ENCODE results near the gene LTBP3. TPM values are rescaled to one million over a fixed set of nuclear protein-coding genes. Genes with fewer than 3 reads are reported as not detected.

Gene LTBP3
- total RNA-seq, 4 donors from 2014 or later, result 18.5 to 56.6 (median 35.6) TPM

DNA sequence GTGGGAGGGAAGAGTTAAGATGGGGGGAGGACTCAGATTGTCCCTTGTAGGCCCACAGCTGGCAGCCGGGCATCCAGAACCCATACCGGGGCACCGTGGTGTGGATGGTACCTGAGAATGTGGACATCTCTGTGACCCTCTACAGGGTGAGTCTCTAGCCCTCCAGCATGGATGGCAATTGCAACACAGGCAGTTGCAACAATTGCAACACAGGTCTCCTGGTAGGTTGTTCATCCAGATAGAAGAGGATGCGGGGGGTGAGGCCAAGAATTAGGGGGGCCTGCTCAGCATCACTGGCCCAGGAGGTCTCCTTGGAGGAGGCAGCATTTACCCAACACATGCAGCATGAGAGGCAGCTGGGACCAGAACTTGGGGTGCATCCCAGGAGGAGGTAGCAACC, 21.1 kb upstream of the LTBP3 start:
- H3K4me1 ChIP-seq, result peaks cover 49 to 55% of the 10 kb centered on the region in 2 donors
- TF ChIP-seq POLR2A (IDR thresholded peaks at IDR 0.05), result no peak
- no peak for TF ChIP-seq CTCF (IDR thresholded peaks at IDR 0.05 in 4 of 5, conservative IDR thresholded peaks at IDR 0.05 in 1 of 5)
- in situ Hi-C loops (cut with MboI; ENCODE audit: low sequenced_read_pairs in 4 of 4) (no loop called here), intact Hi-C loops (cut with DNase I; ENCODE audit: low total_unique reads) (loop anchor here (5.0 kb wide), 1 partner anchor 722 kb away; no protein-coding TSS in a partner anchor)
- DNase-seq (peak in 1 of 2 donors; percentile 64), ATAC-seq (no peak)
- no peak overlapping the region for H3K4me3 ChIP-seq
- H3K27me3 ChIP-seq, result no peaks in the 10 kb centered on the region
- peak overlapping the region; percentile 100 for H3K27ac ChIP-seq
- H3K9me3 ChIP-seq, result no peaks in the 10 kb centered on the region
- peaks cover 0 to 44% of the 10 kb centered on the region in 2 donors for H3K36me3 ChIP-seq

DNA sequence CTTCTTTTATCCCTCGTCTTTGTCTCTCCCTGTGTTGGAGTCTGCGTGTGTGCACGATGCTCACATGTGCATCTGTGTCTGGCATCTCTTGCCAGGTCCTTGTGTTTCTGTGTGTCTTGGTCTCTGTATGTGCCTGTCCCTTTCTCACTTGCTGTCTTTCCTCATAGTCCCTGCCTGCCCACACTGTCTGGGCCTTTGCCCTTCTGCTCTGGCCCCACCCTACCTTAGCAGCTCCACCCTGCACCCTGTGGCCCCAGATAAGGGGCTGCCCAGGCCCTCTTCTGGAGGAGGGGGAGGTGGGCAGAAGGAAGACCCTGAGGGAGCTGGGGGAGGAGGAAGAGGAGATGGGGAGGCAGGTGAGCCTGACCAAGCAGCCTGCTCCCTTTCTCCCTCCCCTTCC, 20.5 kb upstream of the LTBP3 start:
- TF ChIP-seq POLR2A (IDR thresholded peaks at IDR 0.05) (peak in 1 of 2 donors; percentile 21), CTCF (IDR thresholded peaks at IDR 0.05 in 4 of 5, conservative IDR thresholded peaks at IDR 0.05 in 1 of 5) (no peak)
- no peak for DNase-seq
- Histone ChIP-seq H3K4me1 (peaks cover 47 to 55% of the 10 kb centered on the region in 2 donors), H3K27me3 (no peaks in the 10 kb centered on the region), H3K9me3 (no peaks in the 10 kb centered on the region), H3K27ac (peak overlapping the region; percentile 100), H3K36me3 (peaks cover 0 to 37% of the 10 kb centered on the region in 2 donors), H3K4me3 (peak overlapping the region in 2 of 4 donors; percentile 65 to 84)
- in situ Hi-C loops (cut with MboI; ENCODE audit: low sequenced_read_pairs in 4 of 4) (no loop called here), intact Hi-C loops (cut with DNase I; ENCODE audit: low total_unique reads) (loop anchor here (5.0 kb wide), 1 partner anchor 721 kb away; no protein-coding TSS in a partner anchor)
- no peak for ATAC-seq

- Histone ChIP-seq H3K27ac (peak overlapping the region; percentile 100), H3K27me3 (no peaks in the 10 kb centered on the region), H3K36me3 (peaks cover 0 to 33% of the 10 kb centered on the region in 2 donors), H3K9me3 (no peaks in the 10 kb centered on the region), H3K4me1 (peaks cover 52 to 61% of the 10 kb centered on the region in 2 donors), H3K4me3 (peak overlapping the region; percentile 65 to 97 (median 80))
- TF ChIP-seq POLR2A (IDR thresholded peaks at IDR 0.05) (no peak), CTCF (IDR thresholded peaks at IDR 0.05 in 4 of 5, conservative IDR thresholded peaks at IDR 0.05 in 1 of 5) (no peak)
- intact Hi-C loops (cut with DNase I; ENCODE audit: low total_unique reads) (loop anchor here (5.0 kb wide), 1 partner anchor 721 kb away; no protein-coding TSS in a partner anchor), in situ Hi-C loops (cut with MboI; ENCODE audit: low sequenced_read_pairs in 4 of 4) (no loop called here)
- no peak for ATAC-seq
- DNase-seq, result no peak
Observed at GRCh38 chr11:65578134-65578533, 20.0 kb upstream of the LTBP3 start.

DNA sequence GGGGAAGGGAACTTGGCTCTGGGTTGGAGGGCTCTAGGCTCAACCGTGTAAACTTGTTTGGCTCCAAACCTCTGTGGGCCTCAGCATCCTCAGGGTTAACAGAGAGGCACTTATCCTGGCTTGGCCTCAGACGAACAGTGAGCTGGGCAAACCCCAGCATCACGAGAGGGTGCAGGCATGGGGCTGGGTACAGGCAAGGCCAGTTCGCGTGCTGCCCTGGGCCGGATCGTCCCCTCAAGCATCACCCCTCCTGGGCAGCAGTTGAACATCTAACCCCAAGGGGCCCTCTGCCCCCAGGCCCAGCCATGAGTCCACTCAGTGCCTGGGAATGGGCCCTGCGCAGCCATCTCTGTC, 19.6 kb upstream of the LTBP3 start:
- Histone ChIP-seq H3K9me3 (no peaks in the 10 kb centered on the region), H3K4me3 (peak overlapping the region; percentile 65 to 97 (median 80)), H3K27ac (peak overlapping the region; percentile 100), H3K36me3 (peaks cover 0 to 33% of the 10 kb centered on the region in 2 donors), H3K27me3 (no peaks in the 10 kb centered on the region), H3K4me1 (peaks cover 55 to 64% of the 10 kb centered on the region in 2 donors)
- TF ChIP-seq CTCF (IDR thresholded peaks at IDR 0.05 in 4 of 5, conservative IDR thresholded peaks at IDR 0.05 in 1 of 5), result no peak
- TF ChIP-seq POLR2A (IDR thresholded peaks at IDR 0.05), result peak in 1 of 2 donors; percentile 43
- in situ Hi-C loops (cut with MboI; ENCODE audit: low sequenced_read_pairs in 4 of 4) (no loop called here), intact Hi-C loops (cut with DNase I; ENCODE audit: low total_unique reads) (loop anchor here (1.0 to 5.0 kb wide), 2 partner anchors 10 to 720 kb away; no protein-coding TSS in a partner anchor)
- DNase-seq, result peak in 1 of 2 donors; percentile 58
- peak; percentile 15 to 19 for ATAC-seq

All from gastrocnemius medialis (tissue), 4 donors.